CD4-positive, alpha-beta T cell treated with Interleukin-6 at 100 ng/mL for 8 hours (primary cell): ENCODE results near the gene TSPAN15.

Source experiments
- DNase-seq: peaks from one replicate; pipeline ENCODE4 v3.0.0-alpha.2; 2020; ENCODE audit warnings: mixed read lengths, low spot score

The TSPAN15 gene

DNA sequence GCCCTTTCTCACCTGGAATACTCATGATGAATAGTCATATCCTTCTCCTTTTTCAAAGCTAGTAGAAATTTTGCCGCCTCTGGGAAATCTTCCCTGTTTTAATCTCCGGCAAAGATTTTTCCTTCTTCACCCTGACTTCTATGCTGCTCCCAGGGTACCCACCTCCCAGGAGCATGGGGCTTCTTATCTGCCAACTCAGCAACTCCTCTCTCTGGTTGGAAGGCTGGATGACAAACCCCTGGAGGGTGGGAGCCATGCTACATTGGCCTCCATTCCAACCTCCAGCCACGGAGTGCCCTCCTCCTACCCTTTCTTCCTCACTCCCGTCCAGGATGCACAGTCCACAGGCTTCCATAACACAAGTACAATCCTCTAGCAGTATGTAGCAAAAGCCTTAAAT lies 102.1 kb downstream of the TSPAN15 start:
- DNase-seq, result no peak

- no peak for DNase-seq
Observed at GRCh38 chr10:69554611-69555010, 103.3 kb downstream of the TSPAN15 start.
